ENCODE results near the gene CMBL.
A peak's percentile ranks its signal among the peaks of the same experiment; 100 is the strongest.

CMBL gene

GRCh38 chr5:10262121-10262774 is 45.5 kb downstream of the CMBL start:
- peaks cover 0 to 2% of the 10 kb centered on the region in 2 experiments for H3K4me1 ChIP-seq (ENCODE audit: control insufficient read depth in 1 of 2, insufficient read depth in 2 of 2, low read length in 2 of 2)
- H4K12ac ChIP-seq (ENCODE audit: low read depth, low read length): no peak overlapping the region
- no peak overlapping the region for H4K91ac ChIP-seq (ENCODE audit: low read depth, low read length)
- H2BK12ac ChIP-seq (ENCODE audit: low read length): no peak overlapping the region
- no peak for DNase-seq
- no peak overlapping the region for H3K9ac ChIP-seq (ENCODE audit: low read length)
- no peak overlapping the region for H3K18ac ChIP-seq (ENCODE audit: low read length)
- no peaks in the 10 kb centered on the region for H3K27me3 ChIP-seq (ENCODE audit: insufficient read depth, low read length)
- no CpG with 5 or more reads among the region's 18 CpGs for WGBS (ENCODE audit: extremely low coverage, insufficient coverage, insufficient read length)
- H2BK5ac ChIP-seq (ENCODE audit: low read depth, low read length, poor library complexity): no peak overlapping the region
- no peaks in the 10 kb centered on the region for H3K9me3 ChIP-seq (ENCODE audit: insufficient read depth, low read depth, low read length)
- H3K4me3 ChIP-seq (ENCODE audit: low read depth, low read length): no peak overlapping the region
- H3K23ac ChIP-seq (ENCODE audit: low read length): peak overlapping the region; percentile 37
- no peak overlapping the region for H2BK120ac ChIP-seq (ENCODE audit: insufficient read depth, low read length, poor library complexity)
- no peak overlapping the region for H3K4me2 ChIP-seq (ENCODE audit: low read length)
- no peak overlapping the region for H4K8ac ChIP-seq (ENCODE audit: low read depth, low read length)
- H3K27ac ChIP-seq (ENCODE audit: low read depth, low read length): no peak overlapping the region
- no peak overlapping the region for H3K14ac ChIP-seq (ENCODE audit: low read length)
- peaks cover 35 to 54% of the 10 kb centered on the region in 2 experiments for H3K36me3 ChIP-seq (ENCODE audit: control insufficient read depth in 1 of 2, insufficient read depth in 2 of 2, low read length in 2 of 2)
- no peaks in the 10 kb centered on the region for H3K79me1 ChIP-seq (ENCODE audit: low read length)
- no peak overlapping the region for H3K4ac ChIP-seq (ENCODE audit: low read depth, low read length)
- no peaks in the 10 kb centered on the region for H3K79me2 ChIP-seq (ENCODE audit: control insufficient read depth, insufficient read depth, low read length, poor library complexity)
- H2AK5ac ChIP-seq (ENCODE audit: low read length): no peak overlapping the region
- no peak overlapping the region for H2AFZ ChIP-seq (ENCODE audit: insufficient read depth, low read length, poor library complexity)

GRCh38 chr5:10261065-10261464 is 46.6 kb downstream of the CMBL start:
- H2BK12ac ChIP-seq (ENCODE audit: low read length): no peak overlapping the region
- no peak overlapping the region for H3K9ac ChIP-seq (ENCODE audit: low read length)
- H3K27ac ChIP-seq (ENCODE audit: low read depth, low read length): no peak overlapping the region
- no peak overlapping the region for H3K18ac ChIP-seq (ENCODE audit: low read length)
- no peak overlapping the region for H3K14ac ChIP-seq (ENCODE audit: low read length)
- peaks cover 0 to 2% of the 10 kb centered on the region in 2 experiments for H3K4me1 ChIP-seq (ENCODE audit: control insufficient read depth in 1 of 2, insufficient read depth in 2 of 2, low read length in 2 of 2)
- no peaks in the 10 kb centered on the region for H3K79me2 ChIP-seq (ENCODE audit: control insufficient read depth, insufficient read depth, low read length, poor library complexity)
- H3K9me3 ChIP-seq (ENCODE audit: insufficient read depth, low read depth, low read length): no peaks in the 10 kb centered on the region
- H3K36me3 ChIP-seq (ENCODE audit: control insufficient read depth in 1 of 2, insufficient read depth in 2 of 2, low read length in 2 of 2): peaks cover 42 to 64% of the 10 kb centered on the region in 2 experiments
- no peaks in the 10 kb centered on the region for H3K27me3 ChIP-seq (ENCODE audit: insufficient read depth, low read length)
- no peaks in the 10 kb centered on the region for H3K79me1 ChIP-seq (ENCODE audit: low read length)
- H3K4me2 ChIP-seq (ENCODE audit: low read length): no peak overlapping the region
- H2BK5ac ChIP-seq (ENCODE audit: low read depth, low read length, poor library complexity): no peak overlapping the region
- no peak for DNase-seq
- no peak overlapping the region for H3K23ac ChIP-seq (ENCODE audit: low read length)
- H4K12ac ChIP-seq (ENCODE audit: low read depth, low read length): no peak overlapping the region
- no CpG with 5 or more reads among the region's 9 CpGs for WGBS (ENCODE audit: extremely low coverage, insufficient coverage, insufficient read length)
- no peak overlapping the region for H4K91ac ChIP-seq (ENCODE audit: low read depth, low read length)
- no peak overlapping the region for H2AFZ ChIP-seq (ENCODE audit: insufficient read depth, low read length, poor library complexity)
- H4K8ac ChIP-seq (ENCODE audit: low read depth, low read length): no peak overlapping the region
- no peak overlapping the region for H3K4me3 ChIP-seq (ENCODE audit: low read depth, low read length)
- H3K4ac ChIP-seq (ENCODE audit: low read depth, low read length): no peak overlapping the region
- H2AK5ac ChIP-seq (ENCODE audit: low read length): no peak overlapping the region
- H2BK120ac ChIP-seq (ENCODE audit: insufficient read depth, low read length, poor library complexity): no peak overlapping the region

- Histone ChIP-seq H3K4me1 (ENCODE audit: control insufficient read depth in 1 of 2, insufficient read depth in 2 of 2, low read length in 2 of 2) (peaks cover 0 to 2% of the 10 kb centered on the region in 2 experiments), H4K91ac (ENCODE audit: low read depth, low read length) (no peak overlapping the region), H3K14ac (ENCODE audit: low read length) (no peak overlapping the region), H4K8ac (ENCODE audit: low read depth, low read length) (no peak overlapping the region), H2BK5ac (ENCODE audit: low read depth, low read length, poor library complexity) (no peak overlapping the region), H2BK12ac (ENCODE audit: low read length) (no peak overlapping the region), H3K18ac (ENCODE audit: low read length) (no peak overlapping the region), H3K27me3 (ENCODE audit: insufficient read depth, low read length) (no peaks in the 10 kb centered on the region), H4K12ac (ENCODE audit: low read depth, low read length) (no peak overlapping the region), H3K36me3 (ENCODE audit: control insufficient read depth in 1 of 2, insufficient read depth in 2 of 2, low read length in 2 of 2) (peaks cover 42 to 64% of the 10 kb centered on the region in 2 experiments), H3K23ac (ENCODE audit: low read length) (no peak overlapping the region), H2BK120ac (ENCODE audit: insufficient read depth, low read length, poor library complexity) (no peak overlapping the region), H3K4ac (ENCODE audit: low read depth, low read length) (no peak overlapping the region), H3K27ac (ENCODE audit: low read depth, low read length) (no peak overlapping the region), H3K9me3 (ENCODE audit: insufficient read depth, low read depth, low read length) (no peaks in the 10 kb centered on the region), H3K4me2 (ENCODE audit: low read length) (no peak overlapping the region), H3K79me2 (ENCODE audit: control insufficient read depth, insufficient read depth, low read length, poor library complexity) (no peaks in the 10 kb centered on the region), H3K9ac (ENCODE audit: low read length) (no peak overlapping the region), H3K79me1 (ENCODE audit: low read length) (no peaks in the 10 kb centered on the region), H2AK5ac (ENCODE audit: low read length) (no peak overlapping the region), H2AFZ (ENCODE audit: insufficient read depth, low read length, poor library complexity) (no peak overlapping the region), H3K4me3 (ENCODE audit: low read depth, low read length) (no peak overlapping the region)
- WGBS (ENCODE audit: extremely low coverage, insufficient coverage, insufficient read length): no CpG with 5 or more reads among the region's 5 CpGs
- no peak for DNase-seq
These were observed 47.8 kb downstream of the CMBL start for GRCh38 chr5:10259899-10260298.

- Histone ChIP-seq H3K4me3 (ENCODE audit: low read depth, low read length) (no peak overlapping the region), H4K91ac (ENCODE audit: low read depth, low read length) (no peak overlapping the region), H3K18ac (ENCODE audit: low read length) (no peak overlapping the region), H3K4me1 (ENCODE audit: control insufficient read depth in 1 of 2, insufficient read depth in 2 of 2, low read length in 2 of 2) (no peaks in the 10 kb centered on the region), H3K14ac (ENCODE audit: low read length) (no peak overlapping the region), H4K12ac (ENCODE audit: low read depth, low read length) (no peak overlapping the region), H3K79me2 (ENCODE audit: control insufficient read depth, insufficient read depth, low read length, poor library complexity) (peaks cover 5% of the 10 kb centered on the region), H3K27ac (ENCODE audit: low read depth, low read length) (no peak overlapping the region), H2AK5ac (ENCODE audit: low read length) (no peak overlapping the region), H2BK12ac (ENCODE audit: low read length) (no peak overlapping the region), H3K4me2 (ENCODE audit: low read length) (no peak overlapping the region), H3K36me3 (ENCODE audit: control insufficient read depth in 1 of 2, insufficient read depth in 2 of 2, low read length in 2 of 2) (peaks cover 42 to 64% of the 10 kb centered on the region in 2 experiments), H3K4ac (ENCODE audit: low read depth, low read length) (no peak overlapping the region), H2BK120ac (ENCODE audit: insufficient read depth, low read length, poor library complexity) (no peak overlapping the region), H3K9ac (ENCODE audit: low read length) (no peak overlapping the region), H4K8ac (ENCODE audit: low read depth, low read length) (no peak overlapping the region), H3K23ac (ENCODE audit: low read length) (no peak overlapping the region), H3K27me3 (ENCODE audit: insufficient read depth, low read length) (no peaks in the 10 kb centered on the region), H3K79me1 (ENCODE audit: low read length) (no peaks in the 10 kb centered on the region), H2BK5ac (ENCODE audit: low read depth, low read length, poor library complexity) (no peak overlapping the region), H2AFZ (ENCODE audit: insufficient read depth, low read length, poor library complexity) (no peak overlapping the region), H3K9me3 (ENCODE audit: insufficient read depth, low read depth, low read length) (no peaks in the 10 kb centered on the region)
- no peak for DNase-seq
- WGBS (ENCODE audit: extremely low coverage, insufficient coverage, insufficient read length): no CpG with 5 or more reads among the region's 8 CpGs
These were observed 49.8 kb downstream of the CMBL start for GRCh38 chr5:10257870-10258269.

Measured in trophoblast cell (in vitro differentiated cells and primary cell).